GM10248 (cell line): ENCODE results near the gene UPF1.
"Not testable (repeated sequence)": the region's sequence is repeated elsewhere in the genome, so short reads cannot be mapped to it uniquely, and the experiment has no call there.

Source experiments
- CTCF ChIA-PET: fragments of 300-600 bp; sonication (Branson Sonifier 250); formaldehyde crosslinking; extraction: SDS; loops from one replicate; lab custom pipeline; 2021; ENCODE audit warnings: antibody characterized with exemption; lab: Yijun Ruan, JAX
- POLR2A ChIA-PET: fragments of 350-650 bp; sonication (Branson Sonifier 250); formaldehyde crosslinking; extraction: SDS; loops from one replicate; lab custom pipeline; 2020; ENCODE audit warnings: antibody characterized with exemption; lab: Yijun Ruan, JAX
- DNase-seq: peaks from one replicate; pipeline ENCODE4 v3.0.0; 2012; ENCODE audit errors: extremely low spot score
- CTCF ChIP-seq: IDR thresholded peaks from 2 replicates; pipeline ENCODE4 v1.5.1; 2012; ENCODE audit warnings: mild to moderate bottlenecking, low read depth; ENCODE audit errors: extremely low read depth, missing control alignments, control extremely low read depth

Gene UPF1

GRCh38 chr19:18898607-18899408 is 67.0 kb downstream of the UPF1 start:
- DNase-seq = no peak
- ChIA-PET POLR2A (interaction anchor here (1.5 kb wide), 1 partner anchor 20 kb away, joined by 3 read pairs; the partner anchor contains the start of genes COPE and DDX49), CTCF (interaction anchor here (1.7 kb wide), 1 partner anchor 449 kb away, joined by 4 read pairs; no protein-coding TSS in a partner anchor)
- no peak for TF ChIP-seq CTCF

DNA sequence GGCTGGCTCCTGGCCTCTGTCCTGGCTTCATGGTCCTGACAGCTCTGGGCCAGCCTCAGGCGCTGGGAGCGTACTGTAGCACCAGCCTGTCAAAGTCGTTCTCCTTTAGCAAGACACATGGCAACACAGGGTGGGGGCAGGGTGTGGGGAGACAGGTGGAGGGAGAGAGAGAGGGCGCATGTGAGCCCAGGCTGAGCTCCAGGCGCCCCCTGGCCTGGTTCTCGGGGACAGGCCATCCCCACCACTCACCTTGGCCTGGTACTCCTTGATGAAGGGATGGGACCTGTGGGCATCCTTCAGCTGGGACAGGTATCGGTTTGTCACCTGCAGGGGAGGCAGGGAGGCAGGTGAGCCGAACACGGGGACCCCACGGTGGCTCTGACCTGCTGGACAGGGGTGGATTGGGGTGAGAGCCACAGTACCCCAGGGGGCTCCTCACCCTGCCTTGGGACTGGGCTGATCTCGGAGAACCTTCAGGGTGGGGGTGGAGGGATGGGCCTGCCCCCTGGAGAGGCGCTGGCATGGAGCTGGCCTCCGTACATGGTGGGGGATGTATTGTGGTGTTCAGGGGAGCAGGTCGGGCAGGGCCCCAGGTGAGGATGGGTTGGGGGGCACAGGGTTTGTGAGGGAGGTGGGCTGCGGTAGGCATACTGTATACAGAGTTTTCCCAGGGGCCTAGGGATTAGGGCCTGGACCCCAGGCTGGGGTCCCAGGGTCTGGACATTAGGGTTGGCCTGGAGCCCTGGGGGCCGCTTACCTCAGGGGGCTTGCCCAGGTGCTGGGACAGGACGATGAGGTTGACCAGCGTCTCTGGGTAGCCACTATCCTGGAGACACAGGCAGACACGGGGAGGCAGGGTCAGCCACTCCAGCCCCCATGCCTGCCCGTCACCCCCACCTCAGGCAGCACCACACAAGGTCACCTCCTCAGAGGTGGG is 68.1 kb downstream of the UPF1 start:
- no peak for DNase-seq
- TF ChIP-seq CTCF = no peak
- ChIA-PET POLR2A (no interaction called here), CTCF (interaction anchor here (1.7 kb wide), 1 partner anchor 450 kb away, joined by 4 read pairs; no protein-coding TSS in a partner anchor)

GRCh38 chr19:18900700-18901481 is 69.1 kb downstream of the UPF1 start:
- ChIA-PET POLR2A (no interaction called here), CTCF (interaction anchor here (1.7 kb wide), 1 partner anchor 451 kb away, joined by 4 read pairs; no protein-coding TSS in a partner anchor)
- no peak for DNase-seq
- TF ChIP-seq CTCF = no peak

- ChIA-PET POLR2A (no interaction called here), CTCF (no interaction called here)
- no peak for DNase-seq
- no peak for TF ChIP-seq CTCF
Observed at GRCh38 chr19:18901491-18901890, 69.7 kb downstream of the UPF1 start.

DNA sequence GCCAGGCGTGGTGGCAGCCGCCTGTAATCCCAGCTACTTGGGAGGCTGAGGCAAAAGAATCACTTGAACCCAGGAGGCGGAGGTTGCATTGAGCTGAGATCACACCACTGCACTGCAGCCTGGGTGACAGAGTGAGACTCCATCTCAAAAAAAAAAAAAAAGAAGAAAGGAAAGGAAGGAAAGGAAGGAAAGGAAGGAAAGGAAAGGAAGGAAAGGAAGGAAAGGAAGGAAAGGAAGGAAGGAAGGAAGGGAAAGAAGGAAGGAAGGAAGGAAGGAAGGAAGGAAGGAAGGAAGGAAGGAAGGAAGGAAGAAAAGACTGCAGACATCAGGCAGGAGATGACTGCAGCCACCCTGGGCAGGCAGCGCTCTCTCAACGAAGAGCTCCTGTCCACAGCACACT is 70.8 kb downstream of the UPF1 start:
- POLR2A ChIA-PET, CTCF ChIA-PET, DNase-seq: not testable (repeated sequence)

DNA sequence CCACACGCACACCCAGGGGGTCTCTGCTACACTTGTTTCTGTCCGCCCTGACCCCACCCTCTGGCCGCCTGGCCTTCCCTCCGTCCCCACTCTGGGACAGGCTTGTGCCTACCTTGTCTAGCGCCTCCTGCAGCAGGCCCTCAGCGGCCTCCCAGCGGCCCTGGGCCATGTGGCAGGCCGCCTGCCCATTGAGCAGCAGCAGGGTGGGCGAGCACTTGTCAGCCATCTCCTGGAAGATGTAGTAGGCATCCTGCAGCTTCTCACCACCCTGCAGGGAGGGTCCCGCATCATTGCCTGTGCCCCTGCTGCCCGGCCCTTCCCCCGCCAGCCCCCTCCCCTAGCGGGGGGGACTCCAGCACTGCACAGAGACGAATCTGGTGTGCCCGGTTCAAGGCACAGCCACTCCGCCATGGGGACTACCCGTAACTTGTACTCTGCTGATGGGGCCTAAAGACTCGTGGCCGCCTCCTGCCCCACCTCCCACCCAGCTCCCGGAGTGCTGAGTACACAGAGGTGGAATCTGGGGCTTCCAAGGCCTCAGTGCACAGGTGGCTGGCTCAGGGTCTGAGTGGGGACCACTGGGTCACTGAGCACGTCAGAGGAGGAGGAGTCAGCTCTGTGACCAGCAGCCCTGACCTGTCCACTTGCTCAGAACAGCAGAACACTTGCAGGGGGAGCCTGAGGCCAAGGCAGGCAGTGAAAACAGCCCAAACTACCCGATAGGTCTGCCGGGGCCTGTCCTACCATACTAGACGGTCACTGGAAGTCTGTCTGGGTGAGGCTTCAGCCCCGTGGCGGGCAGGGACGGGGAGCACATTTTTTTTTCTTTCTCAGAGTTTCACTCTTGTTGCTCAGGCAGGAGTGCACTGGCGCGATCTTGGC is 71.6 kb downstream of the UPF1 start:
- DNase-seq = no peak
- ChIA-PET CTCF (no interaction called here), POLR2A (no interaction called here)
- TF ChIP-seq CTCF = no peak
